GM19395 (cell line): Measurements from ENCODE around the gene RNPEP.
"Not testable (repeated sequence)": the region's sequence is repeated elsewhere in the genome, so short reads cannot be mapped to it uniquely, and the experiment has no call there.

ENCODE experiments used
- ATAC-seq: cut with Tn5 transposase; IDR thresholded peaks from one replicate; pipeline ENCODE4 v1.9.1; 2021; ENCODE audit warnings: mild to moderate bottlenecking, moderate library complexity; ENCODE audit not compliant: unreplicated experiment

The RNPEP gene

DNA sequence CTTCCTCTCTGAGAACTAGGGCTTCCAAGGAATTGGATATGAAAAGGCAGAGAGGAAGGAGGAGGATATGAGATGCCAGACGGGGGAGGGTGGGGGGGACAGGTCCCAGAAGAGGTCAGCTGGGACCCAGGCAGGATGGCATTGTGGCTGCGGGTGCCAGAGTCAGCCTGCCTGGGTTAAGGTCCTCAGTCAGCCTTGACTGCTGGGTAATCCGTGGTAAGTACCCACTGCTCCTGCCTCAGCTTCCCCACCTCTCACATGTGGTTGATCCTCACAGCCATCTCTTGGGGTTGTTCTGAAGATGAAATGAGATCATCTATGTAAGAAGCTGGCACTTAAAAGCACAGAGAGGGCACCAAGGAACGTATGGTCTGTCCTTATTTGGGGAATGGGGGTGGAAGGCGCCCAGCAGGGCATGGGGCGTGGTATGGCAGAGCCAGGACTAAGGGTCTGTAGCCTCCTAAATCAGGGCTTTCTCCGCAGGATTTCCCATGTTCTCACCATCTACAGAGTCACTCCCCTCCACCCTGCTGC lies 51.8 kb downstream of the RNPEP start:
- no peak for ATAC-seq

DNA sequence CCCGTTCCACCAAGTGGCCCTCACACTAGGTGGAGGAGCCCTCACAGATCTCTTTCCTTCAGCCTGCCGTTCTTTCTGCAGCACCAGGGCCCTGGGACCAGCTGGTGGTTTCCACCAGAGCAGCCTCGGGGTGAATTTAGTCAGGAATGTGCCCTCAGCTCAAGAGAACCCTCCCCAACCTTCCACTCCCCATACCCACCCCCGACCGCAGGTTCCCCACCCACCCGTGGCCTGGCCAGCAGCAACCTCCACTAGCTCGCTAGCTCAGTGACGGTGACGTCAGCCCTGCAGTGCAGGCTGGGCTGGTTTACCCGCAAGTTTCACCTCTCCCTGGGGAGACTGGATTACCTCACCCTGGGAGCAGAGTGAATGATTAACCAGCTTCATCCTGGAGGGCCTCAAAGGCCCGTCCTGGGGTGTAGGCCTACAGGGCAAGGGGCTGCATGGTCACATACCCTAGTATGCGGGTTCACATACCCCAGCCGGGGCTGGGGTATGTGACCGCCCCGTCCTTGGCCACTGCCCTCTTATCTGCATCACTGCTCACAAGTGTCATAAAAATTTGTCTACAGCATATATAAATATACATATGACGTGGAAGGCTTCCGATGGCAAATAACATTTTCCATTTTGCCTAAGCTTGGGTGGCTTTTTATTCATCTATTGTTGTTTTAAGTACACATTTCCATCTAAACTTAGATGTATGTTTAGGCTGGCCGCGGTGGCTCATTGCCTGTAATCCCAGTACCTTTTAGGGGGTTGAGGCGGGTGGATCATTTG lies 52.4 kb downstream of the RNPEP start:
- ATAC-seq: peak; percentile 65

DNA sequence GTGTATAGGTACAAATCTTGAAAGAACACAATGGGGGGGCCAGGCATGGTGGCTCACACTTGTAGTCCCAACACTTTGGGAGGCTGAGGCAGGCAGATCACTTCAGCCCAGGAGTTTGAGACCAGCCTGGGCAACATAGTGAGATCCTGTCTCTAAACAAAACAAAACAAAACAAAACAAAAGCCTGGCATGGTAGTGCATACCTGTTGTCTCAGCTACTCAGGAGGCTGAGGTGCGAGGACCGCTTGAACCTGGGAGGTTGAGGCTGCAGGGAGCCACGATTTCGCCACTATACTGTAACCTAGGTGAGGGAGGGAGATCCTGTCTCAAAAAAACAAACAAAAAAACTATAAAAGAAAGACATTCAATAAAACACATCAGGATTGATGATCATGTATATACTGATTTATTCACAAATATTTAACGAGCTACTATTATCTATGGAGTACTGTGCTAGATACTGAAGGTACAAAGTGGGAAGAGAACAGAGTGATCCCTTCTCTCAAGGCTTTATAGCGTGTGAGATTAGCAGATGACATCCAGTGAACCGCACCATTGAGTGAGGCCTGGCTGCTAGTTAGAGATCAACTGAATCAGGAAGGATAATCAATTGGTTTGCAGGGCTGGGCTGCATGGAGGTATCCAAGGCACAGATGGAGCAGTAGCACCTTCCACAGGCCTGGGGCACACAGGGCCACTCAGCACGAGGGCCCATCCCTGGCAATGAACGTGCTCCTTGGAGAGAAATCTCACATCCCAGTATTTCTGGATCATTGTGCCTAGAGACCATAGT lies 54.3 kb downstream of the RNPEP start:
- no peak for ATAC-seq

DNA sequence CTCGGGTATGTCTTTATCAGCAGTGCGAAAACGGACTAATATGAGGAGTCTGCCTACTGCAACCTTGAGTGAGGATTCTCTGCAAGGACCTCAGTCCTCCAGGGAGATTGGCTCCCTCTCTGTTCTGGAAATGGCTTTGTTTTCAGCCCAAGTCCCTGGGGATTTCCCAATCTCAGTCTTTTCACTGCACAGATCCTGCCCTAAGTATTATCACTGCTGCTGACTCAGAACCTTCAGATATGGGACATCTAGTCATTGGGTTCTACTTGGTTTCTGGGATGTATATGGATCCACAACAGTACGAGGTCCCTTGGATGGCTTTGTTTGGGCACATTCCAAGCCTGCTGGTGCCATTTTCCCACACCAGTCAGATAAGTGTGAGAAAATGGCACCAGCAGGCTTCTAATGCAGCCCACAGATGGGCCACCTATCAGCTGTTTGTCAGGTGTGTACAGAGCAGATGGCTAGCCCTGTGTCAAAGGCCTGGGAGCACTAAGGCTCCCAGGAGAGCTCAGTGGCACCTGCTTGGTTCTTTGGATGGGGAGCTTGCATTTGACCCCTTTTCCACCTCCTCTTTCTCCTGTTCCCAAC lies 55.4 kb downstream of the RNPEP start:
- ATAC-seq: no peak

DNA sequence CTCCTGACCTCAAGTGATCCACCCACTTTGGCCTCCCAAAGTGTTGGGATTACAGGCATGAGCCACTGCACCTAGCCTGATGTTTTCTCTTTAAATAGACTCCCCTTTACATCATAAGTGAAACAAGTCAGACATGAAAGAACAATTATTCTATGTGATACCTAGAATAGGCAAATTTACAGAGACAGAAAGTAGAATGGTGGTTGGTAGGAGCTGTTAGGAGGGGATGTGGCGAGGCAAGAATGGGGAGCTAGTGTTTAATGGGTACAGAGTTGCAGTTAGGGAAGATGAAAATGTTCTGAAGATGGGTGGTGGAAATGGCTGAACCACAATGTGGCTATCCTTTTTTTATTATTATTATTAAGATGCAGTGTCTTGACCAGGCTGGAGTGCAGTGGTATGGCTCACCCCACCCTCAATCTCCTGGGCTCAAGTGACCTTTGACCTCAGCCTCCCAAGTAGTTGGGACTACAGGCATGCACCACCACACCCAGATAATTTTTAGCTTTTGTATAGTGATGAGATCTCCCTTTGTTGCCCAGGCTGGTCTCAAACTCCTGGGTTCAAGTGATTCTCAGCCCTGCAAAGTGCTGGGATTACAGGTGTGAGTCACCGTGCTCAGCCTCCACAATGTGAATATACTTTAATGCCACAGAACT lies 56.4 kb downstream of the RNPEP start:
- ATAC-seq: peak; percentile 53

DNA sequence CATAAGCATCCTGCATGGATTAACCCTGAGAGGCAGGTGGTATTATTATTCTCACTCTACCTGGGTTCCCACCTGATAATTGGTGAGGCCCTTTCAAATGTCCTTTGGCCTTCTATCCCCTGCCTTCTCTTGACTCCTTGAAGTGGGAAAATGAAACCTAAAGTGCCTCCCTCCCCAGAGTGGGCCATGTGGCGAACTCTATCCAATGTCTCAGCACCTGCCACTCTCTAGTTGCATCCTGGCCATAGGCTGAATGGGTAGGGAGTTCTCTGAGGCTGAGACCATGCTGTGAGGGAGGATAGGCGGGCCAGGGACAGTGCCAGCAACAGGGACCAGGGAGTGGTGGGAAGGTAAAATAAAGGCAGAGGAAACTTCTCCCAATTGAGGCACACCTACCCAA lies 63.3 kb downstream of the RNPEP start:
- no peak for ATAC-seq

DNA sequence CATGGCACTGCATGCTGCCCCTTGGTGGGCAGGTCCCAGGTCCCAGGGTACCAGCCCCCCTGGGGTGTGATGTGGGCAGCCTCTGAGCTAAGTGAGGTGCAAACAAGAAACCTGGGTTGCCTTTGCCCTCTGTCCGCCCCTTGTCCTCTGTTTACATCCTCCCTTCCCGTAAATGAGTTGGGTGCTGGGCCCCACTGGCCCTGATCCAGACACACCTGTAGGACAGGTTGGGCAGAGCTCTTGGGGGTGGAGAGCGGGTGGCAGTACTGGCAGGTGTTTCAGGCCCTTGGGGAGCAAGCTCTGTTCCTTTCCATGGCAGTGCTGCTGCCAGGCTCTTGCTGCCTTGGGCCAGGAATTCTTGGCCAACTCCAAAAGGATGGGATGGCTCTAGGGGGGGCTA lies 63.8 kb downstream of the RNPEP start:
- no peak for ATAC-seq

DNA sequence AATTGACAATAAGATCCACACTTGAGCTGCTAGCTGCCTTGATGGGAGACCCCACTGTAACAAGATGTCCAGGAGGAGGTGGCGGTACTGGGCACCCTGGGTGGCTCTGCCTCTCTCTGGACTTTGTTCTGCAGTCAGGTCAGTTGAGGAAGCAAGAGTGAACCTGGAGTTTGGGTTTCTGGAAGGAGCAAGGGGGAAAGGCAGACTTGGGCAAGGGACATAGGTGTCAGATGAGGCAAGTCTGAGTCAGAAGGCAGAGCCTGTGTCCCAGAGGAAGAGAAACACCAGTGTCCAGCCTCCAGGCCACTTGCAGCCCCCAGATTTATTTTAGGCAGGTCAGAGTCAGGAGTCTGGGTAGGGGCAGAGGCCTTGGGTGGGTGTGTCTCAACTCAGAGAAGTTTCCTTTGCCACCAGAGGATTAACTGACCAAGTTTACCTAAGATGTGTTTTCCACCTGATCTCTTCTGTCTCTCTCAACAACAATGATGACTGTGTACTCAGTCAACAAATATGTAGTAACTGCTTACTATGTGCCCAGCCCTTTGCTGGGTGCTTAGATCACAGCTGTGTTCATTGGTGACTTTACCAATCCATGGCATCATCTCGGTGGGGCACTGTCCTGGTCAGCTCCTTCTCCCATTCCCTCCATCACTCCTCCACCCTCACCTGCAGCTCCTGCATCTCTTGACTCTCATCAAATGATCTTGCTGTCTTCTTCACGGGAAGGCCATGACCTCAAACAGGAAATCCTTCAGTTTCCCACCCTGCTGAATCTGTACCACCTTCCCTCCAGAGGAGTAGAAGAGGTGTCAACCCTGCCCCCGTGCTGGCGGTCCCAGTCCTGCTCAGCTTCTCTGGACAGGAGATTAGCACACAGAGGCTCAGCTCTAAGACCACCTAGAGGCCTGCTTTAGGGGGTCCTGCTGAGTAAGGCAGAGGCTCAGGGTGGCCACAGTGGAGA lies 64.6 kb downstream of the RNPEP start:
- no peak for ATAC-seq

DNA sequence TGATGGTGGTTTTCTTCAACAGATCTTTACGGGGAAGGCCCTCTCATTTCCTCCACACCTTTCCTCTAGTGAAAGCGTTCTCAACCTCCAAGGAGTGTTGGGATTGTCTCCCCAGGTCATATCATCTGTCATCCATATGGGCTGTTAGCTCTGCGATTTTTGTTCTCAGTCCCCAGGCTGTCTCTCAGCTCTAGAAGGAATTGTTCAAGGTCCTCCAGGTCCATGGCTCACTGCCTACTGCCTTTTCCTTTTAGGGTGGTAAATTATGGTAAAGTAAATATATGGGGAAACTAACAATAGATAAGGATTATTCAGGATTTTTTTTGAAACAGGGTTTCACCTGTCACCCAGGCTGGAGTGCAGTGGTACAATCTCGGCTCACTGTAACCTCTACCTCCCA lies 65.5 kb downstream of the RNPEP start:
- no peak for ATAC-seq

DNA sequence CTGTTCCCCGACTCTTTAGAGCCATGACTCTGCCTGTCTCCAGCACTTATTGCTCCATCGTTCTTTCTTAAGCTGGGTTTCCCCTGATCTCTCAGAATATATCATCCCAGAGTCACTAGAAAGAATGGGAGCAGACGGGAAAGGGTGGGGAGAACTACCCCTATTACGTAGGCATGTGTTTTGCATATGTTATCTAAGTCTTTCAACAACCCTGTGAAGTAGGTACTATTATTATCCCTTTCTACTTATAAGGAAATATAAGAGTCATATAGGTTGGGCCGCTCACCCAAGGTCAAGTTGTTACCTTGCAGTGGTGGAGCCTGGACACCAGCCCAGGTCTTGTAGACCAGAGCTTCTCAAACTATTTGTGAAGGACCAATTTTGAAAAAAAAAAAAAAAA lies 66.7 kb downstream of the RNPEP start:
- no peak for ATAC-seq

DNA sequence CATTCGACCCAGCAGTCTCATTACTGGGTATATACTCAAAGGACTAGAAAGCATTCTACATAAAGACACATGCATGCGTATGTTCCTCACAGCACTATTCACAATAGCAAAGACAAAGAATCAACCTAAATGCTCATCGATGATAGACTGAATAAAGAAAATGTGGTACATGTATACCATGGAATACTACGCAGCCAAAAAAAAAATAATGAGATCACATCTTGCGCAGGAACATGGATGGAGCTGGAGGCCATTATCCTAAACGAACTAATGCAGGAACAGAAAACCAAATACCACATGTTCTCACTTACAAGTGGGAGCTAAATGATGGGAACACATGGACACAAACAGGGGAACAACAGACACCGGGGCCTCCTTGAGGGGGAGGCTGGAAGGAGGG lies 71.6 kb downstream of the RNPEP start:
- ATAC-seq: no peak

DNA sequence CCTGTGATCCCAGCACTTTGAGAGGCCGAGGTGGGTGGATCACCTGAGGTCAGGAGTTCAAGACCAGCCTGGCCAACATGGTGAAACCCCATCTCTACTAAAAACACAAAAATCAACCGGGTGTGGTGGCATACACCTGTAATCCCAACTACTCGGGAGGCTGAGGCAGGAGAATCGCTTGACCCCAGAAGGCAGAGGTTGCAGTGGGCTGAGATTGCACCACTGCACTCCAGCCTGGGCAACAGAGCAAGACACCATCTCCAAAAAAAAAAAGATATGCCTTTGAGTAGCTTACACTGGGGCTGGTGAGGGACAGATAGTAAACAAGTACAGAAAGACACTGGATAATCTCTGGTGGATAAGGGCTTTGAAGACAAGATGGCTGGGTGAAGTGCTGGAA lies 72.2 kb downstream of the RNPEP start:
- ATAC-seq: not testable (repeated sequence)
